Endometrial microvascular endothelial cells (primary cell): ENCODE results near the gene PIEZO1. TPM values are rescaled to one million over a fixed set of nuclear protein-coding genes. Genes with fewer than 3 reads are reported as not detected.
"Not testable (repeated sequence)": the region's sequence is repeated elsewhere in the genome, so short reads cannot be mapped to it uniquely, and the experiment has no call there.

Experiments
- in situ Hi-C: cut with HindIII; loops from 2 replicates; pipeline ENCODE4 v1.10.0; 2017; ENCODE audit warnings: low sequenced_read_pairs, low pct_unique_long_range_greater_than_20kb; ENCODE audit errors: inconsistent ontology term
- total RNA-seq: library from RNA; depleted of rRNA; stranded (reverse); fragments of >200 nt; gene quantifications from one replicate; pipeline ENCODE4 v1.2.3, GENCODE V29; 2015; ENCODE audit errors: inconsistent ontology term

The PIEZO1 gene
- total RNA-seq, 1 donor from 2014 or later = 383 TPM

- in situ Hi-C loops = not testable (repeated sequence)
These were observed 3.7 kb upstream of the PIEZO1 start for GRCh38 chr16:88788749-88789148.

GRCh38 chr16:88787579-88788314 lies 2.7 kb upstream of the PIEZO1 start:
- in situ Hi-C loops = no loop called here

GRCh38 chr16:88784856-88785105 lies 239 bp downstream of the PIEZO1 start:
- in situ Hi-C loops = no loop called here

- in situ Hi-C loops = no loop called here
These were observed 755 bp downstream of the PIEZO1 start for GRCh38 chr16:88784074-88784855.

GRCh38 chr16:88783391-88784073 lies 1.5 kb downstream of the PIEZO1 start:
- in situ Hi-C loops = no loop called here

GRCh38 chr16:88782454-88783390 lies 2.3 kb downstream of the PIEZO1 start:
- in situ Hi-C loops = no loop called here

GRCh38 chr16:88781140-88782077 lies 3.6 kb downstream of the PIEZO1 start:
- in situ Hi-C loops = no loop called here

- in situ Hi-C loops = no loop called here
These were observed 4.6 kb downstream of the PIEZO1 start for GRCh38 chr16:88780142-88781062.

GRCh38 chr16:88779406-88780141 lies 5.4 kb downstream of the PIEZO1 start:
- in situ Hi-C loops = no loop called here

- in situ Hi-C loops = no loop called here
These were observed 6.4 kb downstream of the PIEZO1 start for GRCh38 chr16:88778541-88779065.

- in situ Hi-C loops = no loop called here
These were observed 6.8 kb downstream of the PIEZO1 start for GRCh38 chr16:88778271-88778525.

- in situ Hi-C loops = no loop called here
These were observed 7.3 kb downstream of the PIEZO1 start for GRCh38 chr16:88777471-88778270.

- in situ Hi-C loops = no loop called here
These were observed 9.2 kb downstream of the PIEZO1 start for GRCh38 chr16:88775825-88776224.

GRCh38 chr16:88774544-88775393 lies 10.3 kb downstream of the PIEZO1 start:
- in situ Hi-C loops = no loop called here

GRCh38 chr16:88773812-88774291 lies 11.2 kb downstream of the PIEZO1 start:
- in situ Hi-C loops = no loop called here
